Psoas muscle (tissue), 8 donors: Measurements from ENCODE around the gene RASAL2. TPM values are rescaled to one million over a fixed set of nuclear protein-coding genes. Genes with fewer than 3 reads are reported as not detected.

Experiments
- ATAC-seq, 4 donors: fragments of 200-7000 bp; cut with Tn5 transposase; one replicate each; pipeline ENCODE4 v1.9.1; 2020; ENCODE audit warnings: moderate library complexity in 3 of 4, mild to moderate bottlenecking in 2 of 4
- DNase-seq, 2 donors: peaks; one replicate each; pipeline ENCODE4 v3.0.0-alpha.2; 2020
- H3K27ac ChIP-seq: fragments of 200-600 bp; one replicate; pipeline ENCODE4 v1.8.0; 2022
- H3K27me3 ChIP-seq, 3 donors: fragments of 200-600 bp in 1 of 3; one replicate each; pipeline versions ENCODE4 v1.6.1 to v1.8.0; 2013 to 2022; ENCODE audit warnings: low read length in 2 of 3, mild to moderate bottlenecking in 2 of 3, moderate library complexity in 1 of 3; ENCODE audit not compliant: insufficient read depth in 3 of 3
- H3K36me3 ChIP-seq, 2 donors: fragments of 200-600 bp in 1 of 2; one replicate each; pipeline versions ENCODE4 v1.6.1 to v1.8.0; 2013 to 2022; ENCODE audit warnings: low read depth in 1 of 2, mild to moderate bottlenecking in 1 of 2, moderate library complexity in 1 of 2; ENCODE audit not compliant: insufficient read depth in 1 of 2
- H3K4me1 ChIP-seq: fragments of 200-600 bp; one replicate; pipeline ENCODE4 v1.8.0; 2022
- H3K4me3 ChIP-seq: fragments of 200-600 bp; one replicate; pipeline ENCODE4 v1.8.0; 2022; ENCODE audit warnings: mild to moderate bottlenecking
- H3K9me3 ChIP-seq: fragments of 200-600 bp; one replicate; pipeline ENCODE4 v1.8.0; 2022
- WGBS, 3 donors: extraction: QIAGEN DNeasy Blood & Tissue Kit; methylation state at CpG; one replicate each; pipeline versions ENCODE4 v1.1.6 to v1.1.7; 2013; 5-methylcytosine and 5-hydroxymethylcytosine counted together
- intact Hi-C, 2 donors: fragments of 100-400 bp; cut with DNase I; formaldehyde crosslinking; loops; one replicate each; pipeline versions ENCODE4 v1.11.0 to v1.14.2; 2022
- polyA plus RNA-seq, 3 donors: library from polyadenylated mRNA; stranded (reverse); fragments of 200-250 nt; gene quantifications; one replicate each; pipeline ENCODE4 v1.2.3, GENCODE V29; 2013
- total RNA-seq, 4 donors: library from RNA; stranded (reverse); fragmentation: NEBNext Ultra II Directional in 2 of 4; extraction: Animal tissue kit (Norgen Biotek cat#: 25700) in 2 of 4; gene quantifications; one replicate each; pipeline versions ENCODE4 v1.2.1 to v1.2.4, GENCODE V29; 2021 to 2023
- TF ChIP-seq, protein P1 (sequence below): fragments of 200-600 bp; IDR thresholded peaks from one replicate; pipeline ENCODE4 v1.8.0; 2022; ENCODE audit warnings: antibody characterized with exemption
- donor health status: healthy with polysubstance abuse.
- donor health status: DM: no; HTN: no; CAD: no; lungs with moderate emphysema.
- donor health status: Bipolar disorder and iron deficiency.
- donor health status: healthy.
- donor health status: DM: yes; HTN: yes; CAD: no.
- donor health status: DM: no; HTN: no; CAD: no.
- donor health status: DM: no; HTN: no; CAD: no.
- donor health status: DM: yes; HTN: yes; CAD: no.

Gene RASAL2
- total and polyA plus RNA-seq, 7 donors = 1.9 to 42.1 (median 5.5) TPM

DNA sequence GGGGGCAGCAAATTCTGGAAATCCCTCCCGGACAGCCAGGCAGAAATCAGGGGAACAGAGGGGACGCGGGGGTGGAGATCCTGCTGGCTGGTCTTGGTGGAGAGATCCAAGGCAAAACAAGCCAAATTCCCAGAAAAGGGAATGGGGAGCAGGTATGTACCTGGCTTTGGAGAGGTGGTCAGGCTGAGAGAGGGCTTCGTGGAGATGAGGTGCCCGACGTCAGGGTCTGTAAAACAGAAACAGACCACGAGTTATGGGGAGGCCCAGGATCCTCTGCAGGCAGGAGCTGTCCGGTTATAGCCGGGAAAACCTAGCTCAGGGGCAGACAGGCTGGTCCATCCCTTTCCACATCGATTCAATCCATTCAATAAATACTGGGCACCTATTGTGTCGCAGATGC lies 398.4 kb downstream of the RASAL2 start:
- TF ChIP-seq, protein P1, sequence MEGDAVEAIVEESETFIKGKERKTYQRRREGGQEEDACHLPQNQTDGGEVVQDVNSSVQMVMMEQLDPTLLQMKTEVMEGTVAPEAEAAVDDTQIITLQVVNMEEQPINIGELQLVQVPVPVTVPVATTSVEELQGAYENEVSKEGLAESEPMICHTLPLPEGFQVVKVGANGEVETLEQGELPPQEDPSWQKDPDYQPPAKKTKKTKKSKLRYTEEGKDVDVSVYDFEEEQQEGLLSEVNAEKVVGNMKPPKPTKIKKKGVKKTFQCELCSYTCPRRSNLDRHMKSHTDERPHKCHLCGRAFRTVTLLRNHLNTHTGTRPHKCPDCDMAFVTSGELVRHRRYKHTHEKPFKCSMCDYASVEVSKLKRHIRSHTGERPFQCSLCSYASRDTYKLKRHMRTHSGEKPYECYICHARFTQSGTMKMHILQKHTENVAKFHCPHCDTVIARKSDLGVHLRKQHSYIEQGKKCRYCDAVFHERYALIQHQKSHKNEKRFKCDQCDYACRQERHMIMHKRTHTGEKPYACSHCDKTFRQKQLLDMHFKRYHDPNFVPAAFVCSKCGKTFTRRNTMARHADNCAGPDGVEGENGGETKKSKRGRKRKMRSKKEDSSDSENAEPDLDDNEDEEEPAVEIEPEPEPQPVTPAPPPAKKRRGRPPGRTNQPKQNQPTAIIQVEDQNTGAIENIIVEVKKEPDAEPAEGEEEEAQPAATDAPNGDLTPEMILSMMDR = no peak
- no peak overlapping the region for H3K27ac ChIP-seq
- DNase-seq = no peak
- no peaks in the 10 kb centered on the region for H3K9me3 ChIP-seq
- ATAC-seq = no peak
- H3K4me1 ChIP-seq = no peaks in the 10 kb centered on the region
- no peaks in the 10 kb centered on the region for H3K36me3 ChIP-seq
- WGBS, 3 donors = 82 to 87% (median 83%) methylated on average over 11 of the region's 11 CpGs
- intact Hi-C loops = no loop called here
- peaks cover 0 to 7% (median 0%) of the 10 kb centered on the region in 3 donors for H3K27me3 ChIP-seq
- no peak overlapping the region for H3K4me3 ChIP-seq

DNA sequence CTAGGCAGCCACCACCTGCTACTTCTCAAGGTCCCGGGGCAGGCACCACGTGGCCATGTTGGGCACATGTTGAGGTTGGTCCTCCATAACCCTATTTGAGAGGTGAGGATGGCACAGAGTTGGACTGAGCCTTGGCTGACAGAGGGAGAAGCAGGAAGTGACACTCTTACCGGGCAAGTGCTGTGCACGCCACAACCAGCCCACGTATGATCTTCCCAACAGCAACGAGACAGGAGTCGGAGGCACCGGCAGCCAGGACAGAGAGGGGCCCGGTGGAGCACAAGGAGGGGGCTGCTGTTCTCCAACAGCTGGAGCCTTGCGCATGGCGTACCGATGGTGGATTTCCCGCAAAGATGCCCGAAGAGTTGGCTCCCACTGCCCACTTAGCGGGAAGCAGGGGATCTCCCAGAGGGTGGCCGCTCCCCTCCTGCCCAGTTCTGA lies 399.4 kb downstream of the RASAL2 start:
- Histone ChIP-seq H3K9me3 (no peaks in the 10 kb centered on the region), H3K36me3 (no peaks in the 10 kb centered on the region), H3K4me1 (no peaks in the 10 kb centered on the region), H3K27me3 (no peaks in the 10 kb centered on the region), H3K27ac (no peak overlapping the region), H3K4me3 (no peak overlapping the region)
- TF ChIP-seq, protein P1 = no peak
- DNase-seq (no peak), ATAC-seq (peak in 1 of 4 donors; percentile 33)
- WGBS, 3 donors = 89 to 93% (median 90%) methylated on average over 15 to 16 of the region's 16 CpGs
- intact Hi-C loops = no loop called here

DNA sequence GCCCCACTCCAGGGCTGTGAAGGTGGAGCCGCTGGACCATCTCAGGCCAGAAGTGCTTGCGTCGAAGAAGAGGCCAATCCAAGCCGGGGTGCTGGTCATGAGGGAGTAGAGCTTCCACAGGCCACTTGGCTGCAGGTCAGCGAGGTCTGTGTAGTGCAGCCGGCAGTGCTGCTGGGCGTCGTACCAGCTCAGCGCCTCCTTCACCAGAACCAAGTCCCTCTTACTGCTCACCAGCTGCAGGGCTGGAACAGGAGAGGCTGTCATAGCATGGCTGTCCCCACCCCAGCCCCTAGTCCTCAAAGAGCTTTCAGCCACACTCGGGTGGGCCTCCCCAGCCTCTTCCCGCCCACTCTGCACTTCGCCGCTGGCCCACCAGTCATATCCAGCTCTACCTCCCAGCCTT lies 400.7 kb downstream of the RASAL2 start:
- ATAC-seq = no peak
- no peaks in the 10 kb centered on the region for H3K27me3 ChIP-seq
- no peak for DNase-seq

DNA sequence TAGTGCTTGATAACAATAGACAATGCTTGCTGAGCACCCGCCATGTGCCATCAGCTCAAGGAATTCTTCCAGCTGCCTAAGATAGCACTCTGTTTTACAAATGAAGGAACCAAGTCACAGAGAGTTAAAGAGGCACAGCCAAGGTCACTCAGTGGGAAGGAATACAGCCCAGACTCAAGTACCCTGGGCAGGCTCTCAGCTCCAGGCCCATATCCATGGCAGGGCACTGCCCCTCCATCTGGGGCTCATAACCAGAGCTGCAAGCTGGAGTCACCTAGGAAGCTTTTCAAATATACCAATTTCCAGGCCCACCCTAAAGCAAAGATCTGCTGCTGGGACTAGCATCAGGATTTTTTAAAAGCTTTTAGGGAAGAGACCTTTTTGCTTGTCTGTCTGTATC lies 401.3 kb downstream of the RASAL2 start:
- no peak for DNase-seq
- ATAC-seq = no peak

More for the DNA sequence above, 400.7 kb downstream of the RASAL2 start:
- 86 to 90% (median 89%) methylated on average over 13 of the region's 13 CpGs for WGBS, 3 donors
- no peak overlapping the region for H3K4me3 ChIP-seq
- TF ChIP-seq, protein P1 = no peak
- no peaks in the 10 kb centered on the region for H3K36me3 ChIP-seq
- H3K9me3 ChIP-seq = no peaks in the 10 kb centered on the region
- intact Hi-C loops = no loop called here
- H3K27ac ChIP-seq = no peak overlapping the region
- no peaks in the 10 kb centered on the region for H3K4me1 ChIP-seq

More for the DNA sequence above, 401.3 kb downstream of the RASAL2 start:
- 95 to 96% (median 96%) methylated on average over 1 of the region's 1 CpG for WGBS, 3 donors
- intact Hi-C loops = no loop called here
- Histone ChIP-seq H3K27me3 (no peaks in the 10 kb centered on the region), H3K27ac (no peak overlapping the region), H3K4me1 (no peaks in the 10 kb centered on the region), H3K9me3 (no peaks in the 10 kb centered on the region), H3K36me3 (no peaks in the 10 kb centered on the region), H3K4me3 (no peak overlapping the region)
- TF ChIP-seq, protein P1 = no peak
